ENCODE results near the gene SESTD1.

Gene SESTD1, protein sequence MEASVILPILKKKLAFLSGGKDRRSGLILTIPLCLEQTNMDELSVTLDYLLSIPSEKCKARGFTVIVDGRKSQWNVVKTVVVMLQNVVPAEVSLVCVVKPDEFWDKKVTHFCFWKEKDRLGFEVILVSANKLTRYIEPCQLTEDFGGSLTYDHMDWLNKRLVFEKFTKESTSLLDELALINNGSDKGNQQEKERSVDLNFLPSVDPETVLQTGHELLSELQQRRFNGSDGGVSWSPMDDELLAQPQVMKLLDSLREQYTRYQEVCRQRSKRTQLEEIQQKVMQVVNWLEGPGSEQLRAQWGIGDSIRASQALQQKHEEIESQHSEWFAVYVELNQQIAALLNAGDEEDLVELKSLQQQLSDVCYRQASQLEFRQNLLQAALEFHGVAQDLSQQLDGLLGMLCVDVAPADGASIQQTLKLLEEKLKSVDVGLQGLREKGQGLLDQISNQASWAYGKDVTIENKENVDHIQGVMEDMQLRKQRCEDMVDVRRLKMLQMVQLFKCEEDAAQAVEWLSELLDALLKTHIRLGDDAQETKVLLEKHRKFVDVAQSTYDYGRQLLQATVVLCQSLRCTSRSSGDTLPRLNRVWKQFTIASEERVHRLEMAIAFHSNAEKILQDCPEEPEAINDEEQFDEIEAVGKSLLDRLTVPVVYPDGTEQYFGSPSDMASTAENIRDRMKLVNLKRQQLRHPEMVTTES

DNA sequence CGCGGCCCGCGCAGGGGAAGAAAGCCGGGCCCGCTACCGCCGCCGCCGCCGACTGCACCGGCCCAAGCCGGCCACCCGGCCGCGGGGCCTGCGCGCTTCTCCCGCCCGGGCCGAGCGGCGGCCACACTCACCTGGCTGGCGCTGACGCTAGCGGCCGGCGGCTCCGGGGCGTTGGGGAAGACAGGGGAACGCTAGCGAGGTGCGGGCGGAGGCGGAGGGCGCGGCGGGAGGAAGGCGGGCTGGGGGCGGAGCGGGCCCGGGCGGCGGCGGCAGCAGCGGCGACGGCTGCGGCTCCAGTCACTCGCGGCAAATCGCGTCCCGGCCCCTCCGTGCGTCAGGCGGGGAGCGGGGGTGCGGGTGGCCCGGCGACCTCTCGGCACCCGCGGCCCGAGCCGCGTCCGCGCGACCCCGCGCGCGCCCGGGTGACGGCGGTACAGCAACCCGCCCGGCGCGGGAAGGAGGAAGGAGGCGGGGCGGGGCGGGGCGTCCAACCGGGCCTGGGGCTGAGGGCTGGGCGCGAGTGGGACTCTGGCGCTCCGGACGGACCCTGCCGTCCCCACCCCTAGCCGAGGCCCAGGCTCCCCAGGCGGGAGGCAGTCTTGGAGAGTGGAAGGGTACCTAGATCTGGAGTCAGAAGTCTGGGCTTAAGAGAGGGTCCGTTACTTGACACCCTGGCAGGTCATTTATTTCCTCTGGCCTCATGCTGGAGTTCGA is at the start of gene SESTD1:
TSS of gene SESTD1 (minus strand) at position 465 of the 714 bp plus-strand sequence. CDS start 72,991 bp downstream, outside the sequence.
- DNase-seq (ENCODE audit: low spot score in 2 of 2), result peak; percentile 39 to 88
- Histone ChIP-seq H3K4me3 (peak within 1 kb of the TSS; percentile 67), H3K27me3 (ENCODE audit: low read depth) (no peaks in the 10 kb centered on the region), H3K4me1 (peaks cover 12% of the 10 kb centered on the region), H3K36me3 (replicated peaks) (no peaks in the 10 kb centered on the region), H3K9me3 (no peaks in the 10 kb centered on the region)
- in situ Hi-C loops (cut with MboI; ENCODE audit: low sequenced_read_pairs), result no loop called here

- H3K36me3 ChIP-seq (replicated peaks), result no peaks in the 10 kb centered on the region
- in situ Hi-C loops (cut with MboI; ENCODE audit: low sequenced_read_pairs), result no loop called here
- no peaks in the 10 kb centered on the region for H3K4me1 ChIP-seq
- no peak for DNase-seq (ENCODE audit: low spot score in 2 of 2)
- peaks cover 3% of the 10 kb centered on the region; the same call in 1 of the 2 replicates for H3K27me3 ChIP-seq (ENCODE audit: low read depth)
- H3K4me3 ChIP-seq, result no peak overlapping the region
- H3K9me3 ChIP-seq, result no peaks in the 10 kb centered on the region
Measured at GRCh38 chr2:179313057-179313456, 48.4 kb upstream of the SESTD1 start.

- Histone ChIP-seq H3K4me3 (no peak overlapping the region), H3K27me3 (ENCODE audit: low read depth) (peaks cover 3% of the 10 kb centered on the region; the same call in 1 of the 2 replicates), H3K4me1 (no peaks in the 10 kb centered on the region), H3K9me3 (no peaks in the 10 kb centered on the region), H3K36me3 (replicated peaks) (no peaks in the 10 kb centered on the region)
- no peak for DNase-seq (ENCODE audit: low spot score in 2 of 2)
- in situ Hi-C loops (cut with MboI; ENCODE audit: low sequenced_read_pairs), result no loop called here
Measured at GRCh38 chr2:179311101-179311500, 46.5 kb upstream of the SESTD1 start.

- DNase-seq (ENCODE audit: low spot score in 2 of 2), result no peak
- in situ Hi-C loops (cut with MboI; ENCODE audit: low sequenced_read_pairs), result no loop called here
- Histone ChIP-seq H3K27me3 (ENCODE audit: low read depth) (peaks cover 3% of the 10 kb centered on the region; the same call in 1 of the 2 replicates), H3K4me3 (no peak overlapping the region), H3K36me3 (replicated peaks) (no peaks in the 10 kb centered on the region), H3K9me3 (no peaks in the 10 kb centered on the region), H3K4me1 (no peaks in the 10 kb centered on the region)
Measured at GRCh38 chr2:179307616-179308371, 43.2 kb upstream of the SESTD1 start.

DNA sequence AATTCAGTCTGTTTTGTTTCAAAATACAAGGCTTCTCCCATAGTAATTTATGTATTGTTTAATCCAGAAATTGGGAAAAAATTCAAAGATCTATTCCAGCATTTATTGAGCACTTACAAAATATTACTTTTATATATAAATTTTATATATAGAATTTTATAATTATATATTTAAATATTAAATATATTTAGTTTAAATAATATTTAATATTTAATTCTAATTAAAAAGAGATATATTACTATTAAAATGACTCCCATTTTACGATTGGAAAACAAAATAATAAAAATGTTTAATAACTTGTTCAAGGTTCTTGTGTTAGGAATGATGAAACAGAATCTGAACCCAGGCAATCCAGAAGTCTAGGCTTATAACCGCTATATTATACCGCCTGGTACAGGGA is 40.5 kb upstream of the SESTD1 start:
- Histone ChIP-seq H3K4me3 (no peak overlapping the region), H3K4me1 (no peaks in the 10 kb centered on the region), H3K27me3 (ENCODE audit: low read depth) (no peaks in the 10 kb centered on the region; the same call in 1 of the 2 replicates), H3K36me3 (replicated peaks) (no peaks in the 10 kb centered on the region), H3K9me3 (no peaks in the 10 kb centered on the region)
- DNase-seq (ENCODE audit: low spot score in 2 of 2), result no peak
- in situ Hi-C loops (cut with MboI; ENCODE audit: low sequenced_read_pairs), result no loop called here

DNA sequence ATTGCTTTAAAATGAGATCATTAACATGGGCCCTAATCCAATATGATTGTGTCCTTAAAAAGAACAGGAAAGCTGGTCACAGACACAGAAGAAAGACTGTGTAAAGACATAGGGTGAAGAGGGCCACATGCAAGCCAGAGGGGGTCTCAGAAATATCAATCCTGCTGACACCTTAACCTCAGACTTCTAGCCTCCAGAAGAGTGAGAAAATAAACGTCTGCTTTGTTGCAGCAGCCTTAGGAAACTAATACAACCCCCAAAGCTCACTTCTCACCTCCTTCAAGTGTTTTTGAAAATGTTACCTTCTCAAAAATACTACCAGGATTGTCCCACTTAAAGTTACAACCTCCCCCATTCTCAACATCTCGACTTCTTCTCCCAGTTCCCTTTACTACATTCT is 39.8 kb upstream of the SESTD1 start:
- DNase-seq (ENCODE audit: low spot score in 2 of 2), result no peak
- H3K4me1 ChIP-seq, result no peaks in the 10 kb centered on the region
- H3K27me3 ChIP-seq (ENCODE audit: low read depth), result no peaks in the 10 kb centered on the region; the same call in 1 of the 2 replicates
- in situ Hi-C loops (cut with MboI; ENCODE audit: low sequenced_read_pairs), result no loop called here
- no peaks in the 10 kb centered on the region for H3K9me3 ChIP-seq
- H3K36me3 ChIP-seq (replicated peaks), result no peaks in the 10 kb centered on the region
- H3K4me3 ChIP-seq, result no peak overlapping the region

- H3K9me3 ChIP-seq, result no peaks in the 10 kb centered on the region
- no peaks in the 10 kb centered on the region for H3K36me3 ChIP-seq (replicated peaks)
- DNase-seq (ENCODE audit: low spot score in 2 of 2), result no peak
- in situ Hi-C loops (cut with MboI; ENCODE audit: low sequenced_read_pairs), result no loop called here
- no peak overlapping the region for H3K4me3 ChIP-seq
- H3K27me3 ChIP-seq (ENCODE audit: low read depth), result no peaks in the 10 kb centered on the region
- no peaks in the 10 kb centered on the region for H3K4me1 ChIP-seq
Measured at GRCh38 chr2:179302764-179303571, 38.3 kb upstream of the SESTD1 start.

DNA sequence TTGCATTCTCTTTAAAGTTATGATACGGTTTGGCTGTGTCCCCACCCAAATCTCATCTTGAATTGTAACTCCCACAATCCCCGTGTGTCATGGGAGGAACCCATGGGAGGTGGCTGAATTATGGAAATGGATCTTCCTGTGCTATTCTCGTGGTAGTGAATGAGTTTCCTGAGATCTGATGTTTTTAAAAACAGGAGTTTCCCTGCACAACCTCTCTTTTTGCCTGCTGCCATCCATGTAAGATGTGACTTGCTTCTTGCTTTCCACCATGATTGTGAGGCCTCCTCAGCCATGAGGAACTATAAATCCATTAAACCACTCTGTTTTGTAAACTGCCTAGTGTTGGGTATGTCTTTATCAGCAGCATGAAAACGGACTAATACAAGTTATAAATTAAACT is 37.5 kb upstream of the SESTD1 start:
- H3K9me3 ChIP-seq, result no peaks in the 10 kb centered on the region
- no peak for DNase-seq (ENCODE audit: low spot score in 2 of 2)
- no peak overlapping the region for H3K4me3 ChIP-seq
- in situ Hi-C loops (cut with MboI; ENCODE audit: low sequenced_read_pairs), result no loop called here
- H3K27me3 ChIP-seq (ENCODE audit: low read depth), result no peaks in the 10 kb centered on the region
- H3K4me1 ChIP-seq, result no peaks in the 10 kb centered on the region
- H3K36me3 ChIP-seq (replicated peaks), result no peaks in the 10 kb centered on the region

DNA sequence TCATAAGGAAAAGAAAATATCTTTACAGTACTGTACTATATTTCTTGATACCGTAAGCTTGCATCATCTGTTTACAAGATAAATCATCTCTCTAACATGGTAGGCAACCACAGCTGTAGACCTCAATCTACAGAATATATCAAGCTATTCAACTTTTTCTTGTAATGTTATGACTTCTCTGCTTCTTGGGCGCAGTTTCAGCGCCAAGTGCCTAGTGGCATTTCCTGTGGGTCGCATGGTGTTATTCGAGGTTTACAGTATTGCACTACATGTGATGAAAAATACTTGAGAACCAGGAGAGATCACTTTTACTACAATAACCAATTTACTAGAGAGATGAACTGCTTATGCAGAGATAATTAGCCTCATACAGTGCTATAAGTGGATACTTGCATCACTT is 34.0 kb upstream of the SESTD1 start:
- DNase-seq (ENCODE audit: low spot score in 2 of 2), result no peak
- no peaks in the 10 kb centered on the region; the same call in 1 of the 2 replicates for H3K9me3 ChIP-seq
- in situ Hi-C loops (cut with MboI; ENCODE audit: low sequenced_read_pairs), result no loop called here
- no peaks in the 10 kb centered on the region for H3K27me3 ChIP-seq (ENCODE audit: low read depth)
- no peak overlapping the region for H3K4me3 ChIP-seq
- H3K4me1 ChIP-seq, result no peaks in the 10 kb centered on the region
- H3K36me3 ChIP-seq (replicated peaks), result no peaks in the 10 kb centered on the region

DNA sequence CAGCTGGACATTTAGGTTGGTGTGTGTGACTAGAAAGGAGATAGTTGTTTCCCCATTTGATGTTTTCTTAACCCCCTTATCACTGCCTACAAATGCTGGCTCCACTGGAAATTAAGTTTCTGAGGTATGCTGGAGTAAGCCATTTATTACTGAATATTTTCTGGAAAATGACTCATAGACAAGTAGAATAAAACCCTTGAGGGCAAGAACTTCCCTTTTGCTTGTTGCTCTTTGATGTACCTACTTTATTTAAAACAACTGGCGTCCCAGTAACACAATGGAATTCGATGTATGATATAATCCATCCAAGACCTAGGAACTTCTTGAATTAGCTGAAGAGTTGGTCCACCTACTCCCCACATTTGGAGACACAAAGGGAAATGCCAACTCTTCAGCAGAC is 33.3 kb upstream of the SESTD1 start:
- Histone ChIP-seq H3K36me3 (replicated peaks) (no peaks in the 10 kb centered on the region), H3K27me3 (ENCODE audit: low read depth) (no peaks in the 10 kb centered on the region), H3K4me1 (no peaks in the 10 kb centered on the region), H3K9me3 (no peaks in the 10 kb centered on the region; the same call in 1 of the 2 replicates), H3K4me3 (no peak overlapping the region)
- DNase-seq (ENCODE audit: low spot score in 2 of 2), result no peak
- in situ Hi-C loops (cut with MboI; ENCODE audit: low sequenced_read_pairs), result no loop called here

DNA sequence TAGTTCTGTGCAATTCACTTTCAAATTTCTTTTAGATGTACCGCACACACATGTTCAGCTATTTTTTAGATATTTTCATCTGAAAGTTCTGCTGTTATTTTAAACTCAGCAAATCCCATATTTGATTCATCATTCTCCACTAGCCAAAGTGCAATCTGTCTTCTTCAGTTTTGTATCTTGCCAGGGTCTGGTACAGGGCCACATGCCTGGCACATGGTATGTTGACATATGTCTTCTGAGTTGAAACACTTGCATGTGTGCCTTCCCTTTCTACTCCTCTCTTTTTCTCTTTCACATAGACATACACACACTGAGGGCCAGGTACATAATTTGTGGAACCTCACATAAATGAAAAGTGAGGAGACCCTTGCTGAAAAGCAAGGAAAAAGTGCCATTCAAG is 25.7 kb upstream of the SESTD1 start:
- in situ Hi-C loops (cut with MboI; ENCODE audit: low sequenced_read_pairs), result no loop called here
- Histone ChIP-seq H3K27me3 (ENCODE audit: low read depth) (no peaks in the 10 kb centered on the region), H3K36me3 (replicated peaks) (no peaks in the 10 kb centered on the region), H3K4me3 (no peak overlapping the region), H3K9me3 (no peaks in the 10 kb centered on the region), H3K4me1 (no peaks in the 10 kb centered on the region)
- no peak for DNase-seq (ENCODE audit: low spot score in 2 of 2)

GRCh38 chr2:179285060-179285459 is 20.4 kb upstream of the SESTD1 start:
- H3K36me3 ChIP-seq (replicated peaks), result no peaks in the 10 kb centered on the region
- no peaks in the 10 kb centered on the region for H3K9me3 ChIP-seq
- in situ Hi-C loops (cut with MboI; ENCODE audit: low sequenced_read_pairs), result no loop called here
- H3K4me1 ChIP-seq, result no peaks in the 10 kb centered on the region
- no peak for DNase-seq (ENCODE audit: low spot score in 2 of 2)
- H3K4me3 ChIP-seq, result no peak overlapping the region
- peaks cover 5% of the 10 kb centered on the region; the same call in 1 of the 2 replicates for H3K27me3 ChIP-seq (ENCODE audit: low read depth)
